ENCODE data around the gene TTC34.
"Not testable (repeated sequence)": the region's sequence is repeated elsewhere in the genome, so short reads cannot be mapped to it uniquely, and the experiment has no call there.

Gene TTC34

DNA sequence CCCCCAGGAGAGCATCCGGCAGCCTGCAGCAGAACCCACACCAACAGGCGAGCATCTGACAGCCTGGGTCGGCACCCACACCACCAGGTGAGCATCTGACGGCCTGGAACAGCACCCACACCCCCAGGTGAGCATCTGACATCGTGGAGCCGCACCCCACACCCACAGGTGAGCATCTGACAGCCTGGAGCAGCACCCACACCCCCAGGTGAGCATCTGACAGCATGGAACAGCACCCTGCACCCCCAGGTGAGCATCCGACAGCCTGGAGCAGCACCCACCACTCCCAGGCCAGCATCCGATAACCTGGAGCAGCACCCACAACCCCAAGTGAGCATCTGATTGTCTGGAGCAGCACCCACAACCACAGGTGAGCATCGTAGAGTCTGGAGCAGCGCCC is 124.8 kb downstream of the TTC34 start:
- DNase-seq (ENCODE audit: low spot score), result not testable (repeated sequence)

DNA sequence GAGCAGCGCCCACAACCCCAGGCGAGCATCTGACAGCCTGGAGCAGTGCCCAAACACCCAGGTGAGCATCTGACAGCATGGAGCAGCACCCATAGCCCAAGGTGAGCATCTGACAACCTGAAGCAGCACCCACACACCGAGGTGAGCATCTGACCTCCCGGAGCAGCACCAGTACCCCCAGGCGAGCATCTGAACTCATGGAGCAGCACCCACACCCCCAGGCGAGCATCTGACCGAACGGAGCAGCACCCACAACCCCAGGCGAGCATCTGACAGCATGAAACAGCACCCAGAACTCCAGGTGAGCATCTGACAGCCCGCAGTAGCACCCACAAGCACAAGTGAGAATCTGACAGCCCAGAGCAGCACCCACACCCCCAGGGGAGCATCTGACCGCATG is 129.8 kb downstream of the TTC34 start:
- DNase-seq (ENCODE audit: low spot score), result not testable (repeated sequence)

GRCh38 chr1:2659806-2660205 is 141.7 kb downstream of the TTC34 start:
- DNase-seq (ENCODE audit: low spot score), result not testable (repeated sequence)

DNA sequence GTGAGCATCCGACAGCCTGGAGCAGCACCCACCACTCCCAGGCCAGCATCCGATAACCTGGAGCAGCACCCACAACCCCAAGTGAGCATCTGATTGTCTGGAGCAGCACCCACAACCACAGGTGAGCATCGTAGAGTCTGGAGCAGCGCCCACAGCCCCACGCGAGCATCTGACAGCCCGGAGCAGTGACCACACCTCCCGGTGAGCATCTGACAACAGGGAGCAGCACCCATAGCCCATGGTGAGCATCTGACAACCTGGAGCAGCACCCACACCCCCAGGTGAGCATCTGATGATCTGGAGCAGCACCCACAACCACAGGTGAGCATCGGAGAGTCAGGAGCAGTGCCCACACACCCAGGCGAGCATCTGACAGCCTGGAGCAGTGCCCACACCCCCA is 143.6 kb downstream of the TTC34 start:
- DNase-seq (ENCODE audit: low spot score), result not testable (repeated sequence)

GRCh38 chr1:2657124-2657523 is 144.4 kb downstream of the TTC34 start:
- DNase-seq (ENCODE audit: low spot score), result not testable (repeated sequence)

DNA sequence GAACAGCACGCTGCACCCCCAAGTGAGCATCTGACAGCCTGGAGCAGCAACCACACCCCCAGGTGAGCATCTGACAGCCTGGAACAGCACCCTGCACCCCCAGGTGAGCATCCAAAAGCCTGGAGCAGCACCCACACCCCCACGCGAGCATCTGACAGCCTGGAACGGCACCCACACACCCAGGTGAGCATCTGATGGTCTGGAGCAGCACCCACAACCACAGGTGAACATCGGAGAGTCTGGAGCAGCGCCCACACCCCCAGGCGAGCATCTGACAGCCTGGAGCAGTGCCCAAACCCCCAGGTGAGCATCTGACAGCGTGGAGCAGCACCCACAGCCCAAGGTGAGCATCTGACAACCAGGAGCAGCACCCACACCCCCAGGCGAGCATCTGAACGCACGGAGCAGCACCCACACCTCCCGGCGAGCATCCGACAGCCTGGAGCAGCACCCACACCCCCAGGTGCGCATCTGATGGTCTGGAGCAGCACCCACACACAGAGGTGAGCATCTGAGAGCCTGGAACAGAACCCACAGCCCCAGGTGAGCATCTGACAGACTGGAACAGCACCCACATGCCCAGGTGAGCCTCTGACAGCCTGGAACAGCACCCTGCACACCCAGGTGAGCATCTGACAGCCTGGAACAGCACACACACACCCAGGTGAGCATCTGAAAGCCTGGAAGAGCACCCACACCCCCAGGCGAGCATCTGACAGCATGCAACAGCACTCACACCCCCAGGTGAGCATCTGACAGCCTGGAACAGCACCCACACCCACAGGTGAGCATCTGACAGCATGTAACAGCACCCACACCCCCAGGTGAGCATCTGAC is 145.7 kb downstream of the TTC34 start:
- not testable (repeated sequence) for DNase-seq (ENCODE audit: low spot score)

GRCh38 chr1:2654443-2654948 is 147.0 kb downstream of the TTC34 start:
- not testable (repeated sequence) for DNase-seq (ENCODE audit: low spot score)

DNA sequence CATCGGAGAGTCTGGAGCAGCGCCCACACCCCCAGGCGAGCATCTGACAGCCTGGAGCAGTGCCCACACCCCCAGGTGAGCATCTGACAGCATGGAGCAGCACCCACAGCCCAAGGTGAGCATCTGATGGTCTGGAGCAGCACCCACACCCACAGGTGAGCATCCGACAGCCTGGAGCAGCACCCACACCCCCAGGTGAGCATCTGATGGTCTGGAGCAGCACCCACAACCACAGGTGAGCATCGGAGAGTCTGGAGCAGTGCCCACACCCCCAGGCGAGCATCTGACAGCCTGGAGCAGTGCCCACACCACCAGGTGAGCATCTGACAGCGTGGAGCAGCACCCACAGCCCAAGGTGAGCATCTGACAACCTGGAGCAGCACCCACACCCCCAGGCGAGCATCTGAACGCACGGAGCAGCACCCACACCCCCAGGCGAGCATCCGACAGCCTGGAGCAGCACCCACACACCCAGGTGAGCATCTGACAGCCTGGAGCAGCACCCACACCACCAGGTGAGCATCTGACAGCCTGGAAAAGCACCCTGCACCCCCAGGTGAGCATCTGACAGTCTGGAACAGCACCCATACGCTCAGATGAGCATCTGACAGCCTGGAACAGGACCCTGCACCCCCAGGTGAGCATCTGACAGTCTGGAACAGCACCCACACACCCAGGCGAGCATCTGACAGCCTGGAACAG is 147.6 kb downstream of the TTC34 start:
- not testable (repeated sequence) for DNase-seq (ENCODE audit: low spot score)

DNA sequence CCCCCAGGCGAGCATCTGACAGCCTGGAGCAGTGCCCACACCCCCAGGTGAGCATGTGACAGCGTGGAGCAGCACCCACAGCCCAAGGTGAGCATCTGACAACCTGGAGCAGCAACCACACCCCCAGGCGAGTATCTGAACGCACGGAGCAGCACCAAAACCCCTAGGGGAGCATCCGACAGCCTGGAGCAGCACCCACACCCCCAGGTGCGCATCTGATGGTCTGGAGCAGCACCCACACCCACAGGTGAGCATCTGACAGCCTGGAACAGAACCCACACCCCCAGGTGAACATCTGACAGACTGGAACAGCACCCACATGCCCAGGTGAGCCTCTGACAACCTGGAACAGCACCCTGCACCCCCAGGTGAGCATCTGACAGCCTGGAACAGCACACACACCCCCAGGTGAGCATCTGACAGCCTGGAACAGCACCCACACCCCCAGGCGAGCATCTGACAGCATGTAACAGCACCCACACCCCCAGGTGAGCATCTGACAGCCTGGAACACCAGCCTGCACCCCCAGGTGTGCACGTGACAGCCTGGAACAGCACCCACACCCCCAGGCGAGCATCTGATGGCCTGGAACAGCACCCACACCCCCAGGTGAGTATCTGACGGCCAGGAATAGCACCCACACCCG is 148.4 kb downstream of the TTC34 start:
- DNase-seq (ENCODE audit: low spot score), result not testable (repeated sequence)

- DNase-seq (ENCODE audit: low spot score), result not testable (repeated sequence)
Measured at GRCh38 chr1:2652152-2652925, 149.2 kb downstream of the TTC34 start.

GRCh38 chr1:2650967-2651645 is 150.4 kb downstream of the TTC34 start:
- no peak for DNase-seq (ENCODE audit: low spot score)

- no peak for DNase-seq (ENCODE audit: low spot score)
Measured at GRCh38 chr1:2646837-2647236, 154.7 kb downstream of the TTC34 start.

DNA sequence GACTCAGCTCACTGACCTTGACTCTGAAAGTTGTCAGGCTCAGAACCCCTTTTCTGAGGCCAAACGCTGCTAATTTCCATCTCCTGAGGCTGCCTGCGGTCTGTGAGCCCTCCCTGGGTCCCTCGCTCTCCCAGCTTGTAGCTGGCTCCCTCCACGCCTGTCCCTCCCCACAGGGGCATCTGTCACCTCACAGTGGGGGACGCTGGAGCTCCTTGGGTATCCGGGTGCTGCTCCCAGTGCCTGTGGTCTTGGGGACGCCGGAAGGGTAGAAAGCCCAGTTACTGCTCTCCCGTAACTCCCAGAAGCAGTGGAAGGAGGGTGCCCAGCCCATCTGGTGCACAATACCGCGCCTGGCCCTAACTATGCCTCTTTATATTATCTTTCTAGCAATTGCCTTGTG is 155.7 kb downstream of the TTC34 start:
- no peak for DNase-seq (ENCODE audit: low spot score)

- no peak for DNase-seq (ENCODE audit: low spot score)
Measured at GRCh38 chr1:2645143-2645542, 156.3 kb downstream of the TTC34 start.

- DNase-seq (ENCODE audit: low spot score), result no peak
Measured at GRCh38 chr1:2644591-2645101, 156.8 kb downstream of the TTC34 start.

GRCh38 chr1:2644171-2644570 is 157.3 kb downstream of the TTC34 start:
- no peak for DNase-seq (ENCODE audit: low spot score)

GRCh38 chr1:2643414-2644077 is 157.9 kb downstream of the TTC34 start:
- no peak for DNase-seq (ENCODE audit: low spot score)

- DNase-seq (ENCODE audit: low spot score), result peak; percentile 89
Measured at GRCh38 chr1:2642560-2643413, 158.7 kb downstream of the TTC34 start.

DNA sequence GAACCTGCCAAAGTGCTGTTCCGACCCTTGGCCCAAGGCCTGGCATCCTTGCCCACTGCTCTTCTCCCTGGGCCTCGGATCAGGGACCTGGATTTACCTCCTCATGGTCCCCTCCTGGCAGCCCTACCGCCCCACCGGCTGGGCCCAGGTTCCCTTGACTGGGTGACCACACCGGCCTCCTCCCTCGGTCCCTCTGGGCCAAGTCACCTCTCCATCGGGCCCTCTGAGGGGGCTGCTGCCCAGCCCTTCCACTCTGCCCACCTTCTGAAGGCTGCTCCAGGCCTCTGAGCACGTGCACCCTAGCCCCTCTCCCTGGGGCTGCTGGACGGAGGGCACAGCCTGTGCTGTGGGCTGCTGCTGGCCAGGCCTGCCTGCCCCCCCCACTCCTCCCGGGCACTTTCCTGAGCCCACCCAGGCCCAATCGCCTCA is 159.3 kb downstream of the TTC34 start:
- no peak for DNase-seq (ENCODE audit: low spot score)
